Activated CD4-positive, alpha-beta T cell treated with anti-CD3 and anti-CD28 coated beads, Interleukin-2, amount 50 U/mL, for 16 hours (primary cell): Measurements from ENCODE around the gene CERKL.

Source experiments
- DNase-seq: peaks from one replicate; pipeline ENCODE4 v3.0.0-alpha.2; 2020

The CERKL gene

GRCh38 chr2:181623159-181623558, 33.7 kb downstream of the CERKL start:
- DNase-seq = no peak

DNA sequence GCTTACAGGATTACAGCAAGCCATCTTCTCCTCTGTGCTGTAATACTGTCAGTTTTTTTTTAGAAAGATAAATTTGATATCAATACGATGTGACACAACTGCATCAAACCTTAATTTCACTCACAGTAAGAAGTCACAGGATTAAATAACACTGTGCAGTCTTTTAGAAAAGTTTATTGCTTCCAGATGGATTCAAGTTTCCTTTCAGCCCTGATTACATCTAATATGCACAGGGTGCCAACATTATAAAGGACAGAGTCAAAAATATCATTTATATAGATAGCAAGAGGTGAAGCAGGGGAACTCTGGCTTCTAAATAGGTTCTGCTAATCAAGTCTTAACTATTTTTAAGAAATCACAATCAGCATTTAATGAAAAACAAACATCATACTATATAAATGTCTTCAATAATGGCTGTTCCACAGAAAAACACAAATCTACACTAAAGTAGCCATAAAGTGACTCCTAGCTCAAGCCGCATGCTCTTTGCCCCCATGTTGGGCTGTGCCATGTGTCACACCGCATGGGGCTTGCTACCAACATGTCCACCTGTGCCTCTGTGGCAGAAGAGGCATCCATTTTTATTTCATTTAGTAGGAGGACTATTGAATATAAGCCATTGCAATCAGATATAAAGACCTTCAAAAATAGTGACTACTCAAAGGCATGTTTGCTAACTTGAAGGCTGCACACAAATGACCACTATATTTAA, 35.0 kb downstream of the CERKL start:
- DNase-seq = no peak

GRCh38 chr2:181619516-181619915, 37.4 kb downstream of the CERKL start:
- no peak for DNase-seq

DNA sequence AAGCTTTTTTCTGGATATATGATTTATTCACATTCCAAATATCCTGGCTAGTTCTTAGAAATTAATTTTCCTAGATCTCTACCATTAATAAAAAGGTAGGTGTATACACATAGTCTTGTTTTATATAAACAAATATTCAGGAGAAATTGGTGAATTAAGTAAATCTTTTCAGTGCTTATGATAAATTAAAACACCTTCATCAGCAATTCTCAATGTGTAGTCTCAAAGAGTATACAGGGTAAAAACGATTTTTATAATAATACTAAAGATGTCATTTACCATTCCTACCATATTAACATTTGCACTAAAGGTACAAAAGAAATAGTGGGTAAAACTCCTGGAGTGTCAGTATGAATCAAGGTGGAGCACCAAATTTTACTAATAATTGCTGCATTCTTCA, 40.2 kb downstream of the CERKL start:
- no peak for DNase-seq

GRCh38 chr2:181614874-181615638, 41.8 kb downstream of the CERKL start:
- no peak for DNase-seq

- DNase-seq = no peak
These were observed 43.7 kb downstream of the CERKL start for GRCh38 chr2:181613241-181613640.

GRCh38 chr2:181607629-181608590, 49.0 kb downstream of the CERKL start:
- no peak for DNase-seq

GRCh38 chr2:181605889-181606837, 50.7 kb downstream of the CERKL start:
- DNase-seq = no peak

GRCh38 chr2:181602017-181602416, 54.9 kb downstream of the CERKL start:
- no peak for DNase-seq

- no peak for DNase-seq
These were observed 60.3 kb downstream of the CERKL start for GRCh38 chr2:181596556-181596955.

GRCh38 chr2:181594322-181594721, 62.6 kb downstream of the CERKL start:
- DNase-seq = no peak

DNA sequence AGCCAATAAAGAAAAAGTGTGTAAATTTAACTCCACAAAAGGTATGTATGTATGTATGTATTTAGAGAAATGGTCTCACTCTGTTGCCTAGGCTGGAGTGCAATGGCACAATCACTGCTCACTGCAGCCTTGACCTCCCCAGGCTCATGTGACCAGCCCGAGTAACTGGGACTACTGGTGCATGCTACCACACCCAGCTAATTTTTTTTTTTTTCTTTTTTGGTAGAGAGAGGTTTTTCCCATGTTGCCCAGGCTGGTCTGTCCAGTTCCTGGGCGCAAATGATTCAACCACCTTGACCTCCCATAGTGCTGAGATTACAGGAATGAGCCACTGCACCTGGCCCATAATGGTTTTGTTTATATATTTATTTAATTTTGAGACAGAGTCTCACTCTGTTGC, 67.1 kb downstream of the CERKL start:
- no peak for DNase-seq

DNA sequence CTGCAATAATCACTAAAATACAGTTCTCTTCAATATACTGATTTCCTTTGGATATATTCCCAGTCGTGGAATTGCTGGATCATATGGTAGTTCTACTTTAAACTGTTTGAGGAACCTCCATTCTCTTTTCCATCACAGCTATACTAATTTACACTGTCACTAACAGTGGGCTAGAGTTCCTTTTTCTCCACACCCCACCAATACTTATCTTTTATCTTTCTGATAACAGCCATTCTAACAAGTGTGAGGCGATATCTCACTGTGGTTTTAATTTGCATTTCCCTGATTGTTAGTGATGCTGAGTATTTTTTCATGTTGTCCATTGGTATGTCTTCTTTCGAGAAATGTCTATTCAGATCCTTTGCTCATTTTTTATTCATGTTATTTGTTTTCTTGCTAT, 68.4 kb downstream of the CERKL start:
- DNase-seq = no peak

- no peak for DNase-seq
These were observed 70.3 kb downstream of the CERKL start for GRCh38 chr2:181586569-181587081.

- DNase-seq = no peak
These were observed 71.2 kb downstream of the CERKL start for GRCh38 chr2:181585732-181586131.

DNA sequence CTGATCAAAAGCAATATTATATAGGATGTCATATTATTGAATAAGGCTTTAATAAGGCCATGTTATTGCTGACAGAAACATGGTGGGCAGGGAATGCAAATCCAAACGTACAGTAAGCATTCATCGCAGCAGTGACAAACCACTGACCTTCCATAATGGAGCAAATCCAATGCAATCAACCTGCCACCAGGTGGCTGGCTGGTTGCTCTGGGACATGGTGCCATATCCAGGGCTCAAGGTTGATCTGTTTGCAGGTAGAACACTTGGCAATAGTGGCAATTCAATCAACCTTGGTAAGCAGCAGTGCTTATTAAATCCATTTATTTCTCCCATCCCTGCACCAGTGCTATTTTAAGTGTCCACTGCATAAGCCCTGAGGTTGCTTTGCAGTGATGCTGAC, 75.4 kb downstream of the CERKL start:
- no peak for DNase-seq

DNA sequence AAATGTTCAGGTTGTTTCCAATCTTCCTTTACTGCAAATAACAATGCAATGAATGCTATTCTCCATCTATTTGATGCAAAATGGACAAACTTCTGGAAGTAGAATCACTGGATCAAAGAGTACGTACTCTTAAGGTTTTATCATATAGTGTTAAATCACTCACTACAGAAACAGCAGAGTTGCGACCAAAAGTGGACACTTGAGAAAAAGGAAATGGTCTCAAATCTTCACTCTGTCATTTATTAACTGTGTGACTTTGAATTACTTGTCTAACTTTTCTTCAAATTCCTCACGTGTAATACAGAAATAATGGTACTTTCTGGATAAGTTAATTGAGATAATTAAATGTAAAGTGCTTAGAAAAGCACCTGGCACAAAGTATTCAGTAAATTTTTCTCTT, 78.1 kb downstream of the CERKL start:
- no peak for DNase-seq

DNA sequence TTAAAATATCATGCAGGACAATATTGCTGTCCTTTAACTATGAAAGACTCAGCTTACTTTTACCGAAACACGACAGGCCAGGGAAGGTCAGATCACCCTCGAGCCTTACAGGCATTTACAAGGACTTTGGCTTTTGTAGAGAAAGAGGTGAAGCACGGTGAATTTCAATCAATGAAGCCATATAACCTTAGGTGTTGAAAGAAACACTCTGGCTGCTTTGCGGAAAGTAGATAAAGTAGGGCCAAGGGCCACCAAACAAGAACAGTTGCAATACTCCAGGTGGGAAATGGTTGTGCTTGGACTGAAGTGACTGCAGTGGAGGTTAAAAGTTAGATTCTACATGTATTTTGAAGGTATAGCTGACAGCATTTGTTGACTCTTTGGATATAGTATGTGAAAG, 80.5 kb downstream of the CERKL start:
- DNase-seq = no peak

GRCh38 chr2:181575650-181576025, 81.3 kb downstream of the CERKL start:
- DNase-seq = no peak

- no peak for DNase-seq
These were observed 81.8 kb downstream of the CERKL start for GRCh38 chr2:181575024-181575649.

DNA sequence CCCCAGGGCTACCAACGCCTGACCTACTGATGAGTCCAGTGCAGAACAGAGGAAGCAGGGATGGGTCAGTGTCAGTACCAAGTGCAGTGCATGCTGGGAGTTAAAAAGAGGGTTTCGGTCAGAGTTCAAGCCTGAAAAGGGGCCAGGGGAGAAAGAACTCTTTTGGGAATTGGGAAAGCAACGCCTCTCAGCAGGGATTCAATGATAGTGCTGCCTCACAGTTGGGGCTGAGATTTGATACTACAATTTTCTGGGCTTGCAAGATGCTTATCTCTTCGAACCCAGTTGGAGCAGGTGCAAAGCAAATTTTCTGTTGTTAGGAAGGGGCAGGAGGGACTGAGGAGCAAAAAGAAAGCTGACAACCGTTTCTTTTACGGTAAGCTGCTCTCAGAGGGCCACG, 82.6 kb downstream of the CERKL start:
- no peak for DNase-seq
